Hepatocyte (in vitro differentiated cells): ENCODE measurements around the gene VEPH1. TPM values are rescaled to one million over a fixed set of nuclear protein-coding genes. Genes with fewer than 3 reads are reported as not detected.
A peak's percentile ranks its signal among the peaks of the same experiment; 100 is the strongest.

Experiments used
- DNase-seq: peaks from one replicate; pipeline ENCODE4 v3.0.0-alpha.2; 2016; ENCODE audit warnings: low spot score
- H2AFZ ChIP-seq: fragments of 200-600 bp; sonication (generic); 2 replicates; pipeline ENCODE4 v1.6.0; 2016; ENCODE audit warnings: antibody characterized with exemption, mild to moderate bottlenecking
- H3K27ac ChIP-seq: fragments of 200-600 bp; sonication (generic); 2 replicates; pipeline ENCODE4 v1.5.1; 2016; ENCODE audit warnings: mild to moderate bottlenecking
- H3K27me3 ChIP-seq: fragments of 200-600 bp; sonication (generic); 2 replicates; pipeline ENCODE4 v1.6.1; 2016
- H3K36me3 ChIP-seq: fragments of 200-600 bp; sonication (generic); replicated peaks from 2 replicates; pipeline ENCODE4 v1.5.1; 2016; ENCODE audit warnings: low read depth; ENCODE audit not compliant: insufficient read depth
- H3K4me1 ChIP-seq: fragments of 200-600 bp; sonication (generic); 2 replicates; pipeline ENCODE4 v1.5.1; 2016; ENCODE audit warnings: mild to moderate bottlenecking, moderate library complexity; ENCODE audit not compliant: insufficient read depth
- H3K4me2 ChIP-seq: fragments of 200-600 bp; sonication (generic); 2 replicates; pipeline ENCODE4 v1.6.0; 2016
- H3K4me3 ChIP-seq: fragments of 200-600 bp; sonication (generic); 2 replicates; pipeline ENCODE4 v1.5.1; 2016; ENCODE audit warnings: mild to moderate bottlenecking
- H3K79me2 ChIP-seq: fragments of 200-600 bp; sonication (generic); 2 replicates; pipeline ENCODE4 v1.6.0; 2017; ENCODE audit warnings: mild to moderate bottlenecking
- H3K9me2 ChIP-seq: fragments of 200-600 bp; sonication (generic); replicated peaks from 2 replicates; pipeline ENCODE4 v1.6.0; 2017; ENCODE audit warnings: mild to moderate bottlenecking; ENCODE audit not compliant: insufficient read depth
- H3K9me3 ChIP-seq: fragments of 200-600 bp; sonication (generic); 2 replicates; pipeline ENCODE4 v1.5.1; 2016; ENCODE audit warnings: low read depth, mild to moderate bottlenecking
- H4K20me1 ChIP-seq: fragments of 200-600 bp; sonication (generic); 2 replicates; pipeline ENCODE4 v1.6.0; 2016; ENCODE audit warnings: mild to moderate bottlenecking; ENCODE audit not compliant: insufficient read depth, poor library complexity, severe bottlenecking
- CTCF ChIP-seq: fragments of 200-600 bp; sonication (generic); IDR thresholded peaks from 2 replicates; pipeline ENCODE4 v1.5.1; 2016; ENCODE audit warnings: antibody characterized with exemption, mild to moderate bottlenecking; ENCODE audit not compliant: poor library complexity
- EZH2 ChIP-seq: fragments of 200-600 bp; sonication (generic); IDR thresholded peaks from 2 replicates; pipeline ENCODE4 v1.6.1; 2016; ENCODE audit warnings: antibody characterized with exemption, mild to moderate bottlenecking, borderline replicate concordance
- EZH2phosphoT487 ChIP-seq: fragments of 200-600 bp; sonication (generic); IDR thresholded peaks from one replicate; pipeline ENCODE4 v1.6.1; 2018; ENCODE audit warnings: antibody characterized with exemption, mild to moderate bottlenecking, low read depth, moderate library complexity; ENCODE audit not compliant: unreplicated experiment, severe bottlenecking
- WGBS: methylation state at CpG from one replicate; pipeline ENCODE4 v1.1.6; 2016; ENCODE audit warnings: low lambda C conversion rate; ENCODE audit errors: missing lambda C conversion rate; 5-methylcytosine and 5-hydroxymethylcytosine counted together
- polyA plus RNA-seq: library from polyadenylated mRNA; unstranded; fragments of >200 nt; fragmentation: Nextera tagmentation; extraction: Ambion mirVana; gene quantifications from 2 replicates; pipeline ENCODE4 v1.2.1, GENCODE V29; 2016
- total RNA-seq: library from RNA; depleted of rRNA; stranded (reverse); fragments of >200 nt; gene quantifications from 2 replicates; pipeline ENCODE4 v1.2.3, GENCODE V29; 2014

Gene VEPH1
- total and polyA plus RNA-seq, 2 experiments from 2014 or later = 2.5 to 4.7 TPM

DNA sequence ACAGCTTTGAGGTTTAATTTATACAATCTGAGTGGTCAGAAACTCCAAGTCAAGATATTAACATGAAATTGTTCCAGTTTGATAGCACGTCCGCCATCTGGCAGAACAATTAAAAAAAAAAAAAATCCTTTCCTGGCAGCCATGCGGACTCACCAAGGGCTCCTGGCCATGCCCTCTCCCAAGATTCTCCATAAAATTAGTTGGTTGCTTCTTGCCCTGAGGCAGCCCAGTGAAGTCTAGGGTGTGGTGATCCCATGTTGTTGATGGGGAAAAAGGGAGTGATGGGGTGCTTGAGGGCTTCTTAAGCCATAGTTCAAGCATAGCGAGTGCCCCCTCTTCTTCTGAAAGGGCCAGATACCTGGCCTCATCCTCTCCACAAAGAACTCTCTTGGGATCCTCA, 261.6 kb downstream of the VEPH1 start:
- Histone ChIP-seq H3K9me3 (no peaks in the 10 kb centered on the region), H3K27me3 (no peaks in the 10 kb centered on the region), H3K4me1 (no peaks in the 10 kb centered on the region), H4K20me1 (no peaks in the 10 kb centered on the region), H3K9me2 (no peaks in the 10 kb centered on the region), H3K4me2 (no peak overlapping the region), H3K79me2 (no peaks in the 10 kb centered on the region), H3K36me3 (no peaks in the 10 kb centered on the region), H3K4me3 (no peak overlapping the region), H2AFZ (no peak overlapping the region), H3K27ac (no peak overlapping the region)
- no peak for TF ChIP-seq EZH2
- no peak for TF ChIP-seq CTCF
- TF ChIP-seq EZH2phosphoT487 = no peak
- DNase-seq = no peak
- 90% methylated on average over 4 of the region's 4 CpGs for WGBS

- WGBS = 55% methylated on average over 1 of the region's 1 CpG
- no peak for DNase-seq
- H3K4me1 ChIP-seq = no peaks in the 10 kb centered on the region
- no peaks in the 10 kb centered on the region for H3K79me2 ChIP-seq
- no peak for TF ChIP-seq EZH2
- TF ChIP-seq EZH2phosphoT487 = no peak
- no peak for TF ChIP-seq CTCF
- H3K4me3 ChIP-seq = no peak overlapping the region
- H3K27ac ChIP-seq = no peak overlapping the region
- no peak overlapping the region for H3K4me2 ChIP-seq
- no peaks in the 10 kb centered on the region for H3K9me3 ChIP-seq
- H4K20me1 ChIP-seq = no peaks in the 10 kb centered on the region
- H3K9me2 ChIP-seq = no peaks in the 10 kb centered on the region
- no peaks in the 10 kb centered on the region for H3K36me3 ChIP-seq
- H2AFZ ChIP-seq = no peak overlapping the region
- no peaks in the 10 kb centered on the region for H3K27me3 ChIP-seq
These were observed 262.8 kb downstream of the VEPH1 start for GRCh38 chr3:157240408-157240807.

GRCh38 chr3:157239082-157239704, 264.0 kb downstream of the VEPH1 start:
- no peak overlapping the region for H2AFZ ChIP-seq
- H3K27me3 ChIP-seq = no peaks in the 10 kb centered on the region
- H3K4me2 ChIP-seq = no peak overlapping the region
- H3K79me2 ChIP-seq = no peaks in the 10 kb centered on the region
- peak; percentile 82 for DNase-seq
- TF ChIP-seq EZH2 (no peak), CTCF (peak; percentile 66), EZH2phosphoT487 (no peak)
- no peaks in the 10 kb centered on the region for H4K20me1 ChIP-seq
- H3K36me3 ChIP-seq = no peaks in the 10 kb centered on the region
- no peaks in the 10 kb centered on the region for H3K9me2 ChIP-seq
- no peaks in the 10 kb centered on the region for H3K9me3 ChIP-seq
- 37% methylated on average over 5 of the region's 5 CpGs for WGBS
- no peak overlapping the region for H3K4me3 ChIP-seq
- H3K4me1 ChIP-seq = no peaks in the 10 kb centered on the region
- no peak overlapping the region for H3K27ac ChIP-seq
